ENCODE measurements around the gene DCAF8. TPM values are rescaled to one million over a fixed set of nuclear protein-coding genes. Genes with fewer than 3 reads are reported as not detected.

Gene DCAF8
- total and polyA plus RNA-seq, 8 donors = 51.1 to 122 (median 86.0) TPM

DNA sequence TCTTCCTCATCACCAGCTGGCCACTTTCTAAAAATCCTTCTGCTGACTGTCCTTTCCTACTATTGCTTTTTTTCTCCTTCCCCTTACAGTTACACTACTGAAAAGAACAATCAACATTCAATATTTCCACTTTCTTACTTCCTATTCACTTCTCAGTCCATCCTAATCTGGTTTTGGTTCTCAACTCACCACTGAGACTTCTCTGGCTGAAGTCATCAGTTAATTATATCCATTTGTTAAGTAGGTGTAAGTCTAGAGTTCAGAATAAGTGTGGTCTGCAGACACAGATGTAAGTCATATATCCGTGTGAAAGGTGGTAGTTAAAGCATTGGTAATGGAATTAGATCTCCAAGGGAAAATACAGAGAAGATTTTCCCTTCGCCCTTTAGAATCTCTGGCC, 35.7 kb downstream of the DCAF8 start:
- Histone ChIP-seq H3K27ac (no peak overlapping the region), H3K4me3 (no peak overlapping the region), H3K9me3 (no peaks in the 10 kb centered on the region), H3K27me3 (no peaks in the 10 kb centered on the region), H3K36me3 (peaks cover 7 to 89% (median 50%) of the 10 kb centered on the region in 3 donors), H3K4me1 (no peaks in the 10 kb centered on the region)
- ATAC-seq (no peak), FAIRE-seq (no peak), DNase-seq (no peak)
- TF ChIP-seq, protein P1, sequence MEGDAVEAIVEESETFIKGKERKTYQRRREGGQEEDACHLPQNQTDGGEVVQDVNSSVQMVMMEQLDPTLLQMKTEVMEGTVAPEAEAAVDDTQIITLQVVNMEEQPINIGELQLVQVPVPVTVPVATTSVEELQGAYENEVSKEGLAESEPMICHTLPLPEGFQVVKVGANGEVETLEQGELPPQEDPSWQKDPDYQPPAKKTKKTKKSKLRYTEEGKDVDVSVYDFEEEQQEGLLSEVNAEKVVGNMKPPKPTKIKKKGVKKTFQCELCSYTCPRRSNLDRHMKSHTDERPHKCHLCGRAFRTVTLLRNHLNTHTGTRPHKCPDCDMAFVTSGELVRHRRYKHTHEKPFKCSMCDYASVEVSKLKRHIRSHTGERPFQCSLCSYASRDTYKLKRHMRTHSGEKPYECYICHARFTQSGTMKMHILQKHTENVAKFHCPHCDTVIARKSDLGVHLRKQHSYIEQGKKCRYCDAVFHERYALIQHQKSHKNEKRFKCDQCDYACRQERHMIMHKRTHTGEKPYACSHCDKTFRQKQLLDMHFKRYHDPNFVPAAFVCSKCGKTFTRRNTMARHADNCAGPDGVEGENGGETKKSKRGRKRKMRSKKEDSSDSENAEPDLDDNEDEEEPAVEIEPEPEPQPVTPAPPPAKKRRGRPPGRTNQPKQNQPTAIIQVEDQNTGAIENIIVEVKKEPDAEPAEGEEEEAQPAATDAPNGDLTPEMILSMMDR (IDR thresholded peaks at IDR 0.05) = no peak
- WGBS, 2 donors = 93 to 94% methylated on average over 2 of the region's 2 CpGs
- intact Hi-C loops (cut with DNase I) = no loop called here

DNA sequence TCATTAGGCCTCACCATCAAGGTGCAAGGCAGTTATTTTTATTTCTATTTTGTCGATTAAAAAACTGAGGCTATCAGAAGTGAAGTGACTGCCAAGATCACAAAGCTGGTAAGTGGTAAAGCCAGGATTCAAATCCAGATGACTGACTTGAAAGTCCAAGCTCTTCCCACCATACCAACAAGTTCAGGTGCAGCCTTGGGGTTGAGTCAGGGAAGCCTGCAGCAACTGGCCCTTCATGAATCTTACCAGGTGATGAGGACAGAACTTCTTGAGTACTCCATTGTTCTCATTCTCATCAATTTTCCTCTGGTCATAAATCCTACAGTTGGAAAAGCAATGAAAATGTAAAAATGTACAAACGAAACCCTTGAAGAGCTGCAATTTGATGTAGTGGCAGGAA, 37.0 kb downstream of the DCAF8 start:
- FAIRE-seq (no peak), DNase-seq (no peak), ATAC-seq (no peak)
- H3K27me3 ChIP-seq = no peaks in the 10 kb centered on the region
- no peaks in the 10 kb centered on the region for H3K4me1 ChIP-seq
- 60 to 72% methylated on average over 2 of the region's 2 CpGs for WGBS, 2 donors
- H3K9me3 ChIP-seq = no peaks in the 10 kb centered on the region
- H3K4me3 ChIP-seq = no peak overlapping the region
- no peak overlapping the region for H3K27ac ChIP-seq
- TF ChIP-seq, protein P1 (IDR thresholded peaks at IDR 0.05) = no peak
- intact Hi-C loops (cut with DNase I) = no loop called here
- peaks cover 7 to 88% (median 42%) of the 10 kb centered on the region in 3 donors for H3K36me3 ChIP-seq

DNA sequence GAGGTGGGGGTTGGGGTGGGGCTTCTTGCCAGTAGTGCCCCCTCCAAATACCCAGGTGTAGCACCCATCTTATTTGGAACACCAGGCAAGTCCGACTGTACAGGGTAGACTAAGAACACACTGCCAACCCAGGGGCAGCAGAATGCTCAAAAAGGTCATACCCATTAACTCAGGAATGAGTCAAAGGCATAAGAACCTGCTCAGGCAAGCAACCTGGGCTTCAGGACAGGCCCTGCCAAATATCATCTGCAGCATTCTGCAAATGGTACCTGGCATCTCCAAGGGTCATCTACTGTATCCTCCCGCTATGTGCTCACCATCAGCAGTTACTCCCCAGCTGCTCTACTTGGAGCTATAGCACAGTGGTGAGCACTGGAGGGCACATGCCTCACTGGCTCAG, 37.7 kb downstream of the DCAF8 start:
- no peaks in the 10 kb centered on the region for H3K4me1 ChIP-seq
- H3K27me3 ChIP-seq = no peaks in the 10 kb centered on the region
- H3K36me3 ChIP-seq = peaks cover 7 to 86% (median 41%) of the 10 kb centered on the region in 3 donors
- ATAC-seq = no peak
- intact Hi-C loops (cut with DNase I) = no loop called here
- no peak for FAIRE-seq
- 80 to 85% methylated on average over 2 of the region's 2 CpGs for WGBS, 2 donors
- TF ChIP-seq, protein P1 (IDR thresholded peaks at IDR 0.05) = no peak
- no peaks in the 10 kb centered on the region for H3K9me3 ChIP-seq
- no peak for DNase-seq
- H3K27ac ChIP-seq = no peak overlapping the region
- no peak overlapping the region for H3K4me3 ChIP-seq

DNA sequence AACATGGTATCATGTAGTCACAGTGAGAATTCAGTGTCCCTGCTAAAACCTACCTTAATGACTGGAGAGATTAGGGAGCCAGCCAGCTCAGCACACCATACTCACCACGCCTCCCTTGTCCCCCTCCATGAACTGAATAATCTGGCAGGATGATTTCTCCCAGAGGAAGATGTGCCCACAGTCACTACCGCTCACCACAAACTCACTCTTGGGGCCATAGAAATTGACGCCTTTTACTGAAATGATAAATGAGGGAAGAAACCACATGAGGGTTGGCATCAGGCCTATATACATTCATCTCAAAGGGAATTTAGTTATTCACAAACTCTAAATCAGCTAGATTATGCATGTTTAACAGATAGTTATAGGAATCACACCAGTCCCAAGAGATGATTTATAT, 39.8 kb downstream of the DCAF8 start:
- intact Hi-C loops (cut with DNase I) = no loop called here
- WGBS, 2 donors = 88 to 90% methylated on average over 3 of the region's 3 CpGs
- DNase-seq (no peak), FAIRE-seq (no peak), ATAC-seq (no peak)
- Histone ChIP-seq H3K27me3 (no peaks in the 10 kb centered on the region), H3K27ac (no peak overlapping the region), H3K9me3 (no peaks in the 10 kb centered on the region), H3K4me1 (no peaks in the 10 kb centered on the region), H3K4me3 (no peak overlapping the region), H3K36me3 (peaks cover 2 to 80% (median 34%) of the 10 kb centered on the region in 3 donors)
- TF ChIP-seq, protein P1 (IDR thresholded peaks at IDR 0.05) = no peak

DNA sequence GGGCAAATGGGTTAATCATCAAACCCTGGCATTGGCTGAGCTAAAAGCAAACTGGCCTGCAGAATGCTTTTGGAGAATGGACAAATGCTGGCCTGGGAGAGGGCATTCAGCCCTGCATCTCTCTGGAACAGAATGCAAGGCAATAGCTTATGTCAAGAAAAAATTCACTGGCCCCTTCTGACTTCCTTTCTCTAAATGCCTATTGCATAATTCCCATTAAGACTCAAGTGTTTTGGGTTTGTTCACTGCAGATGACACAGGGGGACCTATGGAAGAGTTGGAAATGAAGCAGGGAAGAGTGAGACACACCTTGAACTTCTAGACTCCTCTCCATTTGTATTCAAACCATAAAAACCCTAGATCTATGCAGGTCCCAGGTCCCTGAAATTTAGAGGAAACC, 41.3 kb downstream of the DCAF8 start:
- FAIRE-seq (no peak), DNase-seq (no peak), ATAC-seq (no peak)
- intact Hi-C loops (cut with DNase I) = no loop called here
- Histone ChIP-seq H3K36me3 (peaks cover 2 to 69% (median 35%) of the 10 kb centered on the region in 3 donors), H3K4me1 (no peaks in the 10 kb centered on the region), H3K4me3 (no peak overlapping the region), H3K9me3 (no peaks in the 10 kb centered on the region), H3K27ac (no peak overlapping the region), H3K27me3 (no peaks in the 10 kb centered on the region)
- TF ChIP-seq, protein P1 (IDR thresholded peaks at IDR 0.05) = no peak

Data from pancreas (tissue), 10 donors.